DMS153 (cell line): ENCODE data around the gene SRBD1.
A peak's percentile ranks its signal among the peaks of the same experiment; 100 is the strongest.
"Not testable (repeated sequence)": the region's sequence is repeated elsewhere in the genome, so short reads cannot be mapped to it uniquely, and the experiment has no call there.

ENCODE experiments used
- DNase-seq: peaks from one replicate; lab custom pipeline; 2025; lab: John Stamatoyannopoulos, UW

SRBD1 gene

GRCh38 chr2:45468279-45468678 is 142.8 kb downstream of the SRBD1 start:
- no peak for DNase-seq

- peak; percentile 62 for DNase-seq
These were observed 145.0 kb downstream of the SRBD1 start for GRCh38 chr2:45466053-45466452.

GRCh38 chr2:45460825-45461224 is 150.2 kb downstream of the SRBD1 start:
- DNase-seq, result no peak

GRCh38 chr2:45459860-45460259 is 151.2 kb downstream of the SRBD1 start:
- no peak for DNase-seq

GRCh38 chr2:45458909-45459563 is 152.0 kb downstream of the SRBD1 start:
- peak; percentile 75 for DNase-seq

- no peak for DNase-seq
These were observed 153.7 kb downstream of the SRBD1 start for GRCh38 chr2:45457211-45457945.

- DNase-seq, result no peak
These were observed 158.2 kb downstream of the SRBD1 start for GRCh38 chr2:45452866-45453265.

- peak; percentile 61 for DNase-seq
These were observed 160.4 kb downstream of the SRBD1 start for GRCh38 chr2:45450634-45451033.

GRCh38 chr2:45448217-45448616 is 162.8 kb downstream of the SRBD1 start:
- DNase-seq, result no peak

GRCh38 chr2:45446016-45446415 is 165.1 kb downstream of the SRBD1 start:
- no peak for DNase-seq

- DNase-seq, result no peak
These were observed 166.0 kb downstream of the SRBD1 start for GRCh38 chr2:45445037-45445436.

GRCh38 chr2:45443012-45443411 is 168.1 kb downstream of the SRBD1 start:
- DNase-seq, result no peak

GRCh38 chr2:45442026-45442425 is 169.0 kb downstream of the SRBD1 start:
- DNase-seq, result no peak

GRCh38 chr2:45441571-45441970 is 169.5 kb downstream of the SRBD1 start:
- no peak for DNase-seq

- DNase-seq, result no peak
These were observed 171.0 kb downstream of the SRBD1 start for GRCh38 chr2:45439788-45440773.

GRCh38 chr2:45438872-45439665 is 172.0 kb downstream of the SRBD1 start:
- no peak for DNase-seq

GRCh38 chr2:45436456-45436855 is 174.6 kb downstream of the SRBD1 start:
- no peak for DNase-seq

GRCh38 chr2:45435316-45435715 is 175.8 kb downstream of the SRBD1 start:
- DNase-seq, result no peak

GRCh38 chr2:45433363-45433762 is 177.7 kb downstream of the SRBD1 start:
- no peak for DNase-seq

GRCh38 chr2:45432406-45432805 is 178.7 kb downstream of the SRBD1 start:
- DNase-seq, result no peak

- not testable (repeated sequence) for DNase-seq
These were observed 185.0 kb downstream of the SRBD1 start for GRCh38 chr2:45426025-45426424.

GRCh38 chr2:45422921-45423320 is 188.1 kb downstream of the SRBD1 start:
- DNase-seq, result no peak
